Measurements from ENCODE around the gene KCNC4.

The KCNC4 gene

GRCh38 chr1:110212169-110213142 lies 2.3 kb downstream of the KCNC4 start:
- DNase-seq: no peak

DNA sequence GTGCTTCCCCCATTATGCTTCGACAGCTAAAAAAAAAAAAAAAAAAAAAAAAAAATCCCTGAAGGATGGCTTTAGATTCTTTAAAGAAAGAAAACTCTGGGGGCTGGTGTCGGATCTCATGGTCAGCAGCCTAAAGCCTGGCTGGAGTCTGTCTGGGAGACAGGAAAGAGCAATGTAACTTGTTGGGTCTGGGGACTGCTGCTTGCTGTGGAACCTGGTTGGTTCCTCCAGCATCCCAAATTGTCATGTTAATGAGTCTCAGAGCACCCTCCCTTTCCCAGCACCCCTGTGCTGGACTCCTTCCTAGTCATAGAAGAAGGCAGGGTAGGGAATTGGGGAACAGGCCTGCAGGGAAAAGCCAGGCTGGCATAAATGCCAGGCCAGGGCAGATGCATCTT lies 3.0 kb downstream of the KCNC4 start:
- DNase-seq: no peak

DNA sequence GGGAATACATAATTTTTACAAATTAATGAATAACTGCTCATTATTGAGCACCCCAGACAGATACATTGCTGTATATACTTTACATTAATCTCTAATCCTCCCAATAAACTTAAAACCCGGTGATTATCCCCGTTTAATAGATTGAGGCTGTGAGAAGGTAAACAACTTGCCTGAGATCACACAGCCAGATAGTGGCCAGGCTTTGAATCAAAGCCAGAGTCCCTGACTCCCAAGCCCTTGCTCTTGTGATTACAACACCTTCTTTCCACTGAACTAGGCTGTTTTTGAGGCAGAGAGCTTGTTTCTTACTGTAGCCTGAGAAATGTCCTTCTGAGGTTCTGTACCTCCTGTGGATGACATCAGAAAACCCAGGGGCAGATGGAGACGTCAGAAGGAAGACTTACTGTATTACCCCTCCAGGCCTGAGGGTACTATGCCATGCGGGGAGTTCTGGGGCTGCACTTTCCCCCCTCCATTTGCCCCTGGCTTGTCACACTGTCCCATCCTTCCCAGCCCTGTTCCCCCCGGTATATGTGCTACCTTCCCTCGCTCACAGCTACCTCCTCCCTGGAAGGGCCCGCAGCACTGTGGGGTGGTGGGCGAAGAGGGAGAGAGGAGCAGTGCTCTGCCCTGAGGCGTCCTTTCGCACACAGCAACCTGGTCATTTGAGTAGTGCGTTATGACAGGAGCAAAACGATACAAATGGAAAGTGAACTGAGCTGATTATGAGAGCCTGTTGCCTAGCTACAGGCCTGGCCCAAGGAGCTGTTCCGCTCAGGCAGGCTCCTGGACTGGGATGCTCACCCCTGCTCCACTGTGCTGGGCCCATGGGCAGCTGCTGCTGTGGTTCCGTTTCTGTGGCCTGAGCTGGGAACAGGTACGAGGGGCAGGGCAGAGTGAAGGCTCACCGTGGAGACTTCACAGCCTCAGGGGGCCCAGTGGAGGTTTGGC lies 4.6 kb downstream of the KCNC4 start:
- no peak for DNase-seq

- DNase-seq: no peak
Measured at GRCh38 chr1:110215621-110216515, 5.8 kb downstream of the KCNC4 start.

- no peak for DNase-seq
Measured at GRCh38 chr1:110216844-110217444, 6.8 kb downstream of the KCNC4 start.

- DNase-seq: no peak
Measured at GRCh38 chr1:110218137-110218536, 8.0 kb downstream of the KCNC4 start.

GRCh38 chr1:110218739-110219138 lies 8.6 kb downstream of the KCNC4 start:
- no peak for DNase-seq

DNA sequence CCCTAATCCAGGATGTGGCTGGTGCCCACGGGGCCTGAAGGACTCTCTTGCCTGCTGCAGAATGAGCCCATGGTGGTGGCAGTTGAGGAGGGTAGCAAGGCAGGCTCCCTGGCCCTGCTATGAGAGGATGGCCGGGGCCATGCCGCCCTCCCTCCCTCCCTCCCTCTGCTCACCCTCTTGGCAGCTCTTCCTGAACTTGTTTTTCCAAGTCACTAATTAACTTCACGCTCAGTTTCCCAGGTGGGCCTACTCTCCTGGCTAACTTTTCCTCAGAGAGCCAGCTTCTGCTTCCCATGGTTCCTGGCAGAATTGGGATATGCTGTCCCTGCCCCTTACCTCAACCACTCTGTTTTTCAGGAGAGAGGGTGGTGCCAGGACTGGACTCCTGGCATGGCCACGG lies 10.2 kb downstream of the KCNC4 start:
- DNase-seq: no peak

- no peak for DNase-seq
Measured at GRCh38 chr1:110221119-110221518, 11.0 kb downstream of the KCNC4 start.

DNA sequence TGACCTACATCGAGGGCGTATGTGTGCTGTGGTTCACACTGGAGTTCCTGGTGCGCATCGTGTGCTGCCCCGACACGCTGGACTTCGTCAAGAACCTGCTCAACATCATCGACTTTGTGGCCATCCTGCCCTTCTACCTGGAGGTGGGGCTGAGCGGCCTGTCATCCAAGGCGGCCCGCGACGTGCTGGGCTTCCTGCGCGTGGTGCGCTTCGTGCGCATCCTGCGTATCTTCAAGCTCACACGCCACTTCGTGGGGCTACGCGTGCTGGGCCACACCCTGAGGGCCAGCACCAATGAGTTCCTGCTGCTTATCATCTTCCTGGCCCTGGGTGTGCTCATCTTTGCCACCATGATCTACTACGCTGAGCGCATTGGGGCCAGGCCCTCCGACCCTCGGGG lies 13.0 kb downstream of the KCNC4 start:
- DNase-seq: no peak

DNA sequence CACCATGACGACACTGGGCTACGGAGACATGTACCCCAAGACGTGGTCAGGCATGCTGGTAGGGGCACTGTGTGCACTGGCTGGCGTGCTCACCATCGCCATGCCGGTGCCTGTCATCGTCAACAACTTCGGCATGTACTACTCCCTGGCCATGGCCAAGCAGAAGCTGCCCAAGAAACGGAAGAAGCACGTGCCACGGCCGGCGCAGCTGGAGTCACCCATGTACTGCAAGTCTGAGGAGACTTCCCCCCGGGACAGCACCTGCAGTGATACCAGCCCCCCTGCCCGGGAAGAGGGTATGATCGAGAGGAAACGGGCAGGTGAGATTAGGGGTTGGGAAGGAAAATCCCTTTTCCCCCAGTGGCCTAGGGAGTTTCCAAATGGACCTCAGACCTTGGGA lies 13.5 kb downstream of the KCNC4 start:
- DNase-seq: no peak

- DNase-seq: no peak
Measured at GRCh38 chr1:110224240-110224995, 14.3 kb downstream of the KCNC4 start.

DNA sequence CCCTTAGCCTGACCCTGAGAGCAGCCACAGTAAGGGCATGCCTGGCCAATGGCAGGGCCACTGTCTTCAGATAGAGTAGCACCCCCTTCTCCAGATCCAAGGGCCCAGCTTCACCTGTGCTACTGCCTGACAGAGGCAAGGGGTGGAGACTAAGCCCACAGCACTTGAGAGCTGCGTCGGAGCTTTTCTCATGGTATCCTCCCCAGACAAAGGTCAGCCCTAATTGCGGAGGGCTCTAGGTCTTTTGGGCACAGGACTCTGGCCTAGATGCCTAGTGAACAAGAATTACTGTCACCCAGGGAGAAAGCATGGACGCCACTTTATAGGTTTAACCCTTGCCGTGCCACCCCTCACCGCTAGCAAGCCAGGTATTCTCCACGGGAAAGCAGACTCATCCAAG lies 15.1 kb downstream of the KCNC4 start:
- no peak for DNase-seq

- no peak for DNase-seq
Measured at GRCh38 chr1:110225756-110226404, 15.8 kb downstream of the KCNC4 start.

GRCh38 chr1:110227774-110228173 lies 17.7 kb downstream of the KCNC4 start:
- DNase-seq: no peak

GRCh38 chr1:110228381-110228780 lies 18.3 kb downstream of the KCNC4 start:
- DNase-seq: no peak

- no peak for DNase-seq
Measured at GRCh38 chr1:110228869-110229268, 18.8 kb downstream of the KCNC4 start.

DNA sequence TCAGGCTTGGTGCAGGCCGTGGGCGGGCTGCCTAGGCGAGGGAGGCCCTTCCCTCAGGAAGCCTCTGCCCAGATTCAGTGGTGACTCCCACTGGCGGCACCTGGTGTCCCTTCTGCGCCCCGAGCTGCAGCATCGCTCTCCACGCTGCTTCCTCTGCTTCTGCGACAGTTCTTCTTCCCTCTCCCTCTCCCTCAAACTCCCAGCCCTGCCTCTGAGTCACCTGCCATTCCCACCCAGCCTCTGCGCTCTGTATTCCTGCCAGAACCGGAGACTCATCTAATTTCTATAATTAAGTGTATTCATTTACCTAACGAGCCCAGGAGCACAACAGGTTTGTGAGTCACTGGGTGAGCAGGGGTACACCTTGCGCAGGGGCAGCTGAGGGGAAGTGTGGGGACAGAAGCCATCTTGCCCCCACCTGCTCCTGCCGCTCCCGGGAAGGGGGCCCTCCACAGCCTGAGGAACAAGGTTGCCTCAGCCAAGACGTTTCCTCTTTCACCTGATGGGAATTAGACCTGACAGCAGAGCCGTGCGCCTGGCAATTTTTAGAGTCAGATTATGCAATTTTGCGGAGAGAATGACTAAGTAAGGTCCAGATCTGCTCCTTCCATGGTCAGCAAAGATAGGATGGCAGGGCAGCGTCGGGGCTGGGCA lies 19.4 kb downstream of the KCNC4 start:
- peak in 1 of 2 experiments; percentile 57 for DNase-seq

GRCh38 chr1:110230381-110231199 lies 20.5 kb downstream of the KCNC4 start:
- DNase-seq: no peak

Data from NCI-H2081 (cell line).